Inflammatory macrophage treated with lipopolysaccharide for 1 hour (primary cell): ENCODE data around the gene PLCH2.

Experiments used
- DNase-seq, 2 donors: peaks; one replicate each; pipeline ENCODE4 v3.0.0-alpha.2; 2020 to 2022

The PLCH2 gene

GRCh38 chr1:2501041-2501819 is 25.1 kb downstream of the PLCH2 start:
- no peak for DNase-seq

- DNase-seq, result no peak
These were observed 25.7 kb downstream of the PLCH2 start for GRCh38 chr1:2501820-2502119.

- no peak for DNase-seq
These were observed 26.1 kb downstream of the PLCH2 start for GRCh38 chr1:2502210-2502609.

GRCh38 chr1:2502661-2503553 is 26.8 kb downstream of the PLCH2 start:
- DNase-seq, result no peak

- DNase-seq, result no peak
These were observed 27.6 kb downstream of the PLCH2 start for GRCh38 chr1:2503554-2504224.

GRCh38 chr1:2504225-2504948 is 28.3 kb downstream of the PLCH2 start:
- no peak for DNase-seq

GRCh38 chr1:2504949-2505272 is 28.8 kb downstream of the PLCH2 start:
- DNase-seq, result no peak

GRCh38 chr1:2505461-2505994 is 29.4 kb downstream of the PLCH2 start:
- DNase-seq, result no peak

- no peak for DNase-seq
These were observed 30.1 kb downstream of the PLCH2 start for GRCh38 chr1:2506007-2506860.

- DNase-seq, result no peak
These were observed 30.9 kb downstream of the PLCH2 start for GRCh38 chr1:2506901-2507565.

- no peak for DNase-seq
These were observed 31.7 kb downstream of the PLCH2 start for GRCh38 chr1:2507744-2508155.

- DNase-seq, result no peak
These were observed 32.1 kb downstream of the PLCH2 start for GRCh38 chr1:2508180-2508579.

- DNase-seq, result no peak
These were observed 32.7 kb downstream of the PLCH2 start for GRCh38 chr1:2508751-2509150.

- no peak for DNase-seq
These were observed 33.5 kb downstream of the PLCH2 start for GRCh38 chr1:2509589-2509988.

GRCh38 chr1:2510366-2511155 is 34.5 kb downstream of the PLCH2 start:
- DNase-seq, result no peak

GRCh38 chr1:2512862-2513421 is 36.9 kb downstream of the PLCH2 start:
- no peak for DNase-seq

GRCh38 chr1:2513939-2514652 is 38.0 kb downstream of the PLCH2 start:
- DNase-seq, result no peak

GRCh38 chr1:2514863-2515762 is 39.0 kb downstream of the PLCH2 start:
- DNase-seq, result no peak

- no peak for DNase-seq
These were observed 39.6 kb downstream of the PLCH2 start for GRCh38 chr1:2515763-2516080.
